SJSA1 (cell line): ENCODE results near the gene CACNA1A. TPM values are rescaled to one million over a fixed set of nuclear protein-coding genes. Genes with fewer than 3 reads are reported as not detected.

Experiments used
- DNase-seq, 2 experiments: peaks; one replicate each; pipeline ENCODE4 v3.0.0-alpha.2; 2015 to 2020; ENCODE audit warnings: low spot score in 2 of 2, low read depth in 1 of 2
- H3K27ac ChIP-seq: fragments of 250-450 bp; sonication (Bioruptor Pico); 2 replicates; pipeline ENCODE4 v1.5.1; 2020; ENCODE audit warnings: mild to moderate bottlenecking, moderate library complexity
- H3K27me3 ChIP-seq: fragments of 250-450 bp; sonication (Bioruptor Pico); replicated peaks from 2 replicates; pipeline ENCODE4 v1.5.1; 2020; ENCODE audit warnings: mild to moderate bottlenecking, moderate library complexity
- H3K36me3 ChIP-seq: fragments of 250-450 bp; sonication (Bioruptor Pico); 2 replicates; pipeline ENCODE4 v1.5.1; 2020; ENCODE audit warnings: mild to moderate bottlenecking
- H3K4me1 ChIP-seq: fragments of 250-450 bp; sonication (Bioruptor Pico); replicated peaks from 2 replicates; pipeline ENCODE4 v1.6.1; 2021; ENCODE audit warnings: mild to moderate bottlenecking
- H3K4me3 ChIP-seq: fragments of 250-450 bp; sonication (Bioruptor Pico); 2 replicates; pipeline ENCODE4 v1.5.1; 2020; ENCODE audit warnings: mild to moderate bottlenecking
- H3K9me3 ChIP-seq: fragments of 250-450 bp; sonication (Bioruptor Pico); replicated peaks from 2 replicates; pipeline ENCODE4 v1.5.1; 2020; ENCODE audit warnings: mild to moderate bottlenecking
- total RNA-seq: library from RNA; depleted of rRNA; stranded (reverse); fragments of >200 nt; shearing (Covaris generic); gene quantifications from 2 replicates; pipeline ENCODE4 v1.2.3, GENCODE V29; 2014

CACNA1A gene
- total RNA-seq, 1 experiment from 2014 or later, result not detected

DNA sequence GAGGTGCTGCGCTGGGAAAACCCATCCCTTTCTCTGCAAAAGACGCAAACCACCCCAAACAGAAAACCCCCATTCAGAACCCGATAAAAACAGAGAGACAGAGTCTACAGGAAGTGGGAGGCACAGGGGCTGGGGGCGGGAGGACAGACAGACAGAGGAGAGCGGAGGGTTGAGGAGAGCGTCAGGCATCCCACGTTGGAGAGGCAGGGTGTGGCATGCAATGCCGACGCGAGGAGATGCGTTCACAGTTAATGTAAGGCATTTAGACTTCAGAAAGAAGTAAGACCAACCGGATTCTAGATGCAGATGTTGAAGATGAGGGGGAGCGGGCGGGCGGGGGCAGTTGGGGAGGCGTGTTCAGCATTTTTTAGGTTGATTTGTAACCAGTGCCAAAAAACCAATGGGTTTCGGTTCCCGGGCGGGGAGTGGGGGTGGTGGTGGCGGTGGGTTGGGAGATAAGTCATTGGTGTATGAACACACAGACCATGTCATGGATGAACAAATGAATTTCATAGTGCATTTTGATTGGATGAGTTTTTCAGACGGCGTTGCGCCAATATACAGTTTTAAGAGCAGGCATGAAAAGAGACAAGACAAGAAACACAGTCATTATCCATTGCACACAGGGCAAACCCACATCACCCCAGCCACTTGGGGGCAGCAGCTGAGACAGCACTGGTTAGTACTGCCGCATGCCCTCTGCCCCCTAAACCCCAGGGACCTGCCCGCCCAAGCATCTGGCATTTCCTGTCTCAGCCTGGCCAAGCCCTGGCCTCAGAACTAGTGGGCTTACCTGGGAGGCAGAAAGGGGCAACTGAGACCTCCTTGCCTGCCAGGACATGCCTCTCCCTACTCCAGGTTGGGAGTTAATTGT lies 264.8 kb downstream of the CACNA1A start:
- no peak overlapping the region for H3K4me3 ChIP-seq
- no peaks in the 10 kb centered on the region for H3K36me3 ChIP-seq
- no peaks in the 10 kb centered on the region for H3K27me3 ChIP-seq
- H3K4me1 ChIP-seq, result no peaks in the 10 kb centered on the region
- DNase-seq, result no peak
- no peak overlapping the region for H3K27ac ChIP-seq
- no peaks in the 10 kb centered on the region for H3K9me3 ChIP-seq

DNA sequence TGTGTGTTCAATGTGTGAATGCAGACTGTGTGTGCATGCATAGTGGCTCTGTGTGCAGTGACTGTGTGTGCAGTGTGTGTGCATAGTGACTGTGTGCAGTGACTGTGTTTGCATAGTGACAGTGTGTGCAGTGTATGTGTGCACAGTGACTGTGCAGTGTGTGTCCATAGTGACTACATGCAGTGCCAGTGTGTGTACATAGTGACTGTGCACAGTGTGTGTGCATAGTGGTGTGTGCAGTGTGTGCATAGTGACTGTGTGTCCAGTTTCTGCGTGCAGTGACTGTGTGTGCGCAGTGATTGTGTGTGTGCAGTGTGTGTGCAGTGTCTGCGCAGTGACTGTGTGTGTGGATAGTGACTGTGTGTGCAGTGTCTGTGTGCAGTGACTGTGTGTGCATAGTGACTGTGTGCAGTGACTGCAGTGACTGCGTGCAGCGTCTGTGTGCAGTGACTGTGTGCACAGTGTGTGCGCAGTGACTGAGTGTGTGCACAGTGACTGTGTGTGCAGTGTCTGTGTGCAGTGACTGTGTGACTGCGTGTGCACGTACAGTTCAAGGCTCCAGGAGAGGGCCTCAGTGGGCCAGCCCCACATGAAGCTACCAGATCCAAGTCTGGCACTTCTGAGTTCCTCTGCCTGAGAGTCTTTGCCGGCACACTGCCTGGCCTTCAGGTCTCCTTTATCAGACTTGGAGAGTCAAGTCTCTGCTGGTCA lies 265.8 kb downstream of the CACNA1A start:
- H3K4me1 ChIP-seq, result no peaks in the 10 kb centered on the region
- DNase-seq, result no peak
- no peaks in the 10 kb centered on the region for H3K9me3 ChIP-seq
- no peak overlapping the region for H3K4me3 ChIP-seq
- no peaks in the 10 kb centered on the region for H3K27me3 ChIP-seq
- H3K36me3 ChIP-seq, result no peaks in the 10 kb centered on the region
- no peak overlapping the region for H3K27ac ChIP-seq

DNA sequence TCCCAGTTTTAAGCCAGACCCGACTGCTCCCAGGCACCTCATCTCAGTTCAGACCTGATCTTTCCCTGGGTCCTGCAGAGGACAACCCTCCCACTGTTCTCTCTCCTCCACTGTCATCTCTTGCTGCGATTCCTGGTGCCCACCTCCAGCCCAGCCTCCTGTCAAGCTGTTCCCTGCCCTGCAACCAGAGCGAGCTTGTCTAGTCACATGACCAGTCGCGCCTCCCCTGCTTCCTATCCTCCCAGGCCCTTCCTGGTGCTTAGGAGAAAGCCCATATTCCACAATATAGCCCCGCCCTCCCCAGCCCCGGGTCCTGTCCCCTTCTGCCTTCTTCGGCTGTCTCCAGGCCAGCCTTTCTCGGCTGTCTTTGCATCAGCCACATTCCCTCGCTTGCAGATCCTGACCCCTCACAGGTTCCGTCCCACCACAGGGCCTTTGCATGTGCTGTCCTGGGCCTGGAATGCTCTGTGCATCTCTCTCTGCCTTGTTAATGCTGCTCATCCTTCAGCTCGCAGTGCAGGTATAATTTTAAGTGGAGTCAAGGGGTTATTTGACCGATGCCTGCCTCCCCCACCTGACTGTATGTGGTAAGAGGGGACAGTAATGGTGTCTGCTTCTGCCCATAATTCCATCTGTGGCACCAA lies 267.3 kb downstream of the CACNA1A start:
- no peak for DNase-seq
- Histone ChIP-seq H3K9me3 (no peaks in the 10 kb centered on the region), H3K27ac (no peak overlapping the region), H3K27me3 (no peaks in the 10 kb centered on the region), H3K4me3 (no peak overlapping the region), H3K4me1 (0 out of 2 replicates have a peak, but pooled peaks cover 4% of the 10 kb centered on the region), H3K36me3 (no peaks in the 10 kb centered on the region)

DNA sequence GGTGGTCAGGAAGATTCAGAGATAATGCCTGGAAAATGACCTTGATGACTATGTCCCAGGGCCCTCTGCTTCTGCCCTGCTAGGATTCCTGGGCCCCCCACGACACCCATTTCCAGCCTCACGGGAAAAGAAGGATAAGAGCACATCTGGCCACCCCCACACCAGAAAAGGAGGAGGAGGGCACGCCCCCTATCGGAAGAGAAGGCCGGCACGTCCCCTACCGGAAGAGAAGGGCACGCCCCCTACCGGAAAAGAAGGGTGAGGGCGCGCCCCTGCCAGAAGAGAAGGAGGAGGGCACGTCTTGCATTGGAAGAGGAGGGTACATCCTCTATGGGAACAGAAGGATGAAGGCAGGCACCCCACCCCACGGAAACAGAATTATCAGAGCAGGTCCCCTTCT lies 271.8 kb downstream of the CACNA1A start:
- H3K4me1 ChIP-seq, result 0 out of 2 replicates have a peak, but pooled peaks cover 4% of the 10 kb centered on the region
- H3K36me3 ChIP-seq, result no peaks in the 10 kb centered on the region
- DNase-seq, result peak; percentile 52 to 74
- H3K27ac ChIP-seq, result no peak overlapping the region
- no peaks in the 10 kb centered on the region for H3K9me3 ChIP-seq
- no peak overlapping the region for H3K4me3 ChIP-seq
- no peaks in the 10 kb centered on the region for H3K27me3 ChIP-seq

DNA sequence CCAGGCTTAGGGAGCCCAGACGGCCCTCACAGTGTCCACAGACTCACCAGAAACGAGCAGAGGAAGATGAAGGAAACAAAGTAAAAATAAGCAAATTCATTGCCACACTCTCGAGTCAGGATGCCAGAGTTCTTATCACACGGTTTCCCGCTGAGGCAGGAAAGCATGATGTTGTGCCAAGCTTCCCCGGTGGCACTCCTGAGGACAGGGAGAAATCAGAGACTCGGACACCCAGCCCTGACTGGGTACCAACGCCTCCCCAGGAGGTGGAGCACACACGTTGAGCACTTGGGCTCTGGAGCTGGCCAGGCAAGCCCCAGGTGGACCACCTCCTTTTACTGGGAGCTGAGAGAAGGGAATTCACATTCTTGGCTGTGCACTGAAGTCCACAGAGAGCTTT lies 274.6 kb downstream of the CACNA1A start:
- Histone ChIP-seq H3K27me3 (peaks cover 8% of the 10 kb centered on the region), H3K4me3 (no peak overlapping the region), H3K36me3 (no peaks in the 10 kb centered on the region), H3K27ac (no peak overlapping the region), H3K4me1 (0 out of 2 replicates have a peak, but pooled peaks cover 4% of the 10 kb centered on the region), H3K9me3 (no peaks in the 10 kb centered on the region)
- no peak for DNase-seq

DNA sequence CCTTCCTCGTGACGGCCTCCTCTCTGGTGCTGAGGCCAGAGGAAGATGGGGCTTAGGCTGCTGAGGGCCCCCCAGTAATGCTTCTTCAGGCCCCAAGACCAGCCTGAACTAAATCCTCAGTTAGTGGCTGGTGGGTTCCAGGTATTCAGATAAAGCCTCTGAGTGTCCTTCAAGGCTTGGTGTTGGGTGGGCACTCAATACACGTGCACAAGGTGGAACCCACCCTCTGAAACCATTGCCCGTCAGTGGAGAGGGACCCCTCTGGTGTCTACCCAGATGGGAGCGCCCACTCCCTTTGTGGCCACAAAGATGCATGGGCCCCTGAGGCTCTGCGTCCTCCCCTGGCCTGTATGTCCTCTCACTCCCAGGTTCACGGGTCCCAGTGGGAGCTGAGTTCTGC lies 277.0 kb downstream of the CACNA1A start:
- Histone ChIP-seq H3K4me3 (no peak overlapping the region), H3K27ac (no peak overlapping the region), H3K27me3 (peaks cover 18% of the 10 kb centered on the region), H3K36me3 (no peaks in the 10 kb centered on the region), H3K9me3 (no peaks in the 10 kb centered on the region), H3K4me1 (no peaks in the 10 kb centered on the region)
- DNase-seq, result no peak

DNA sequence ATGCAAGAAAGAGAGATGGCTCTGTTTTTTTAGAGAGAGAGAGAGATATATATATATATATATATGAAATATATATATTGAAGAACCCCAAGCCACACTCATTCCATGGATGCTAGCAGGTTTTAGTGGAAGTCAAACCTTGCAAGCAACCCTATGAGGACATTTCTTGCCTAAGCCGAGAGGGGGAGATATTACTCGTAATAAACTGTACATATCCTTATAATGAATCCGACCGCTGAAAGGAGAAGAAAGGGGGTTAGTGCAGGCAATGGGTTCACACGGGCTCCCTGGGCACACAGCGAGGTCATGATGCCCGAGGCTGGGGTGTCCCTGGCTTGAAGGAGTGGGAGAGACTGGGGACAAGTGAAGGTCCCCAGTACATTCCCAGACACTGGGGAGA lies 277.7 kb downstream of the CACNA1A start:
- H3K9me3 ChIP-seq, result no peaks in the 10 kb centered on the region
- H3K27me3 ChIP-seq, result peaks cover 18% of the 10 kb centered on the region
- no peaks in the 10 kb centered on the region for H3K36me3 ChIP-seq
- H3K4me1 ChIP-seq, result no peaks in the 10 kb centered on the region
- no peak overlapping the region for H3K27ac ChIP-seq
- no peak overlapping the region for H3K4me3 ChIP-seq
- no peak for DNase-seq

DNA sequence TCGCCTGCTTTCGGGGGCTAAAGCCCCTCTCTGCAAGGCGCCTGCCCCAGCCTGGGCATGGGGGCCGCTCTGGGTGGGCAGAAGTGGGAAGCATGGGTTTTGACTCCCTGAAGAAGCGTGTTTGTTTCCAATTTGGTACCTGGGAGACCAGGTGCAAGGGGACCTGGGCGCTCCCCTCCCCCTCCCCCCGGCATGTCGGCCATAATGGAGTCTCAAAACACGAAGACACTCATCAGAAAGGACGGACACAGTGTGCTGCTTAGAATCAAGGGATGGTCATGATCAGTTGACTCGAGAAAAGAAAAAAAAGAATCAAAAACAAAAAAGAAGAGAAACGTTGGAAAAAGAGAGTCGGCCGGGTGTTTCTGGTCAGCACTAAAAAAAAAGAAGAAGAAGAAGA lies 279.3 kb downstream of the CACNA1A start:
- Histone ChIP-seq H3K9me3 (no peaks in the 10 kb centered on the region), H3K36me3 (no peaks in the 10 kb centered on the region), H3K27ac (no peak overlapping the region), H3K27me3 (peaks cover 18% of the 10 kb centered on the region), H3K4me1 (no peaks in the 10 kb centered on the region), H3K4me3 (no peak overlapping the region)
- DNase-seq, result no peak

DNA sequence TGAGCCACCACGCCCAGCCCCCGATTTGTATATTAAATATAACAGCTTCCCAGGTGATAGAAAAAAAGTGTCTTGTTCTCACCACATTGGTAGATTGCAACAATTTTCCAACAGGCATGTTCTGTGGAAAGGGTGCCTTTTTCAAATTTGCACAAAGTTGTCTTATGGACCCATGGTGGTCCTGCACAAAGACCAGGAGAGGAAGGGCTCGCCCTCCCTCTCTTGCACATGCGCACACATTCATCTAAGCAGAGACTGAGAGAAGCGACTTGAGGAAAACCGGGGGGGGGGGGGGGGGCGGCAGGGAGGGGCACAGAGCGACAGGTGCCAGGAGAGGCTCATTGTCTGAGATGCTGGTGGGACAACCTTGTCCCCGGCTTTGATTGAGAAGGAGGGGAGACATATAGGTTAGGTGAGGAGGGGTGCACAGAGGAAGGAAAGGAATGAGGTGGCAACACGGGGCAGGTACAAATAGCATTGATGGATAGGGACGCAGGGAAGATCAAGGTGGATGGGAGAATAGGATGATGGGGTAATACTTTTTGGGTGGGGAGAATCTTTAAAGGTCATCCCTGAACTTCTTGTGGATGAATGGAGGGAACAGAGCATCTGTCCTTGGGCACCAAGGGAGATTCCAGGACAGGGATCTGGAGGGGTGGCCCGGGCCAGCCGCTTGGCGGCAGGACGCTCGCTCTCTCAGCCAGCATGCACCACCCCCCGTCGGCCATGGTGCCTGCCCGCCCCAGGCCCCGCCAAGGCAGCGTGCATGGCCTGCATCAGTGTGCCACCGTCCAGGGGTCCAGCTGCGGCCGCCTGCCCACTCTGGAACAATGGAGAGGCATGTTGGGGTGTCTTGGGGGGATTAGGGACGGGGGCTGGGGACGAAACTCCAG lies 280.1 kb downstream of the CACNA1A start:
- Histone ChIP-seq H3K36me3 (no peaks in the 10 kb centered on the region), H3K4me1 (no peaks in the 10 kb centered on the region), H3K27ac (no peak overlapping the region), H3K4me3 (no peak overlapping the region), H3K9me3 (no peaks in the 10 kb centered on the region), H3K27me3 (peaks cover 18% of the 10 kb centered on the region)
- DNase-seq, result no peak

DNA sequence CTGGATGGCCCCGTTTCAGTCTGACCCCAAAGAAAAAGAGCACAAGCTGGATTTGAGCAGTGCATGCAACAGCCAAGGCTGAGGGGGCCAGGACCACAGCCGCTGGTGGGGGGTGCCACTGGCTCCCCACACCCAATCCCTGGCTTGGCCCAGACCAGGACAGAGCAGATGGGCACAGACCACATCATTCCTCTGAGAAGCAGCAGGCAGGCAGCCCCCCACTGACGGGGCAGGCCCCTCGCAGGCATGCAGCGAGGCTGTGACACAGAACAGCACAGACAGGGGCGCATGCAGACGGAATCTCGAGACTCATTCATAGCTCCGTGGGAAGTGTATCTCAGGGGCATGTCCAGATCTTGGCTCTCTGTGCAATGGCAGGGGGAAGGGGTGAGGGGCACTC lies 281.2 kb downstream of the CACNA1A start:
- Histone ChIP-seq H3K4me1 (no peaks in the 10 kb centered on the region), H3K27ac (no peak overlapping the region), H3K36me3 (no peaks in the 10 kb centered on the region), H3K9me3 (no peaks in the 10 kb centered on the region), H3K27me3 (peaks cover 18% of the 10 kb centered on the region), H3K4me3 (no peak overlapping the region)
- DNase-seq, result no peak

DNA sequence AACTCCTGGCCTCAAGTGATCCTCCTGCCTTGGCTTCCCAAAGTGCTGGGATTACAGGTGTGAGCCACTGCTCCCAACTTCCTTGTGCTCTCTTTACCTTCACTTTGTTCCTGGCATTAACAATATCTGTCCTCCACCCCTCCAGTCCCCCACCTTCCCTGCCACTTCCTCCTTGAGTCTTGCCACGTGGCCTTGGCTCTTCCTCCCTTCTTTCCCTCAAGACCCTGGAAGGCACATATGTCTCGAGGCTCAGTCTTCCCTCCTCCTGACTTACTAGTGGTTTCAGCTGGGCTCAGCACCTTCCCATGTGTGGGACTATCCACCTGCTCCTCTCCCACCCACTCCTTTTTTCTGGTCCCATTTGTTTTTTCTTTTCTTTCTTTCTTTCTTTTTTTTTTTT lies 285.4 kb downstream of the CACNA1A start:
- Histone ChIP-seq H3K4me3 (no peak overlapping the region), H3K4me1 (no peaks in the 10 kb centered on the region), H3K36me3 (no peaks in the 10 kb centered on the region), H3K27me3 (peaks cover 6% of the 10 kb centered on the region; the same call in 1 of the 2 replicates), H3K27ac (no peak overlapping the region), H3K9me3 (no peaks in the 10 kb centered on the region)
- DNase-seq, result no peak

DNA sequence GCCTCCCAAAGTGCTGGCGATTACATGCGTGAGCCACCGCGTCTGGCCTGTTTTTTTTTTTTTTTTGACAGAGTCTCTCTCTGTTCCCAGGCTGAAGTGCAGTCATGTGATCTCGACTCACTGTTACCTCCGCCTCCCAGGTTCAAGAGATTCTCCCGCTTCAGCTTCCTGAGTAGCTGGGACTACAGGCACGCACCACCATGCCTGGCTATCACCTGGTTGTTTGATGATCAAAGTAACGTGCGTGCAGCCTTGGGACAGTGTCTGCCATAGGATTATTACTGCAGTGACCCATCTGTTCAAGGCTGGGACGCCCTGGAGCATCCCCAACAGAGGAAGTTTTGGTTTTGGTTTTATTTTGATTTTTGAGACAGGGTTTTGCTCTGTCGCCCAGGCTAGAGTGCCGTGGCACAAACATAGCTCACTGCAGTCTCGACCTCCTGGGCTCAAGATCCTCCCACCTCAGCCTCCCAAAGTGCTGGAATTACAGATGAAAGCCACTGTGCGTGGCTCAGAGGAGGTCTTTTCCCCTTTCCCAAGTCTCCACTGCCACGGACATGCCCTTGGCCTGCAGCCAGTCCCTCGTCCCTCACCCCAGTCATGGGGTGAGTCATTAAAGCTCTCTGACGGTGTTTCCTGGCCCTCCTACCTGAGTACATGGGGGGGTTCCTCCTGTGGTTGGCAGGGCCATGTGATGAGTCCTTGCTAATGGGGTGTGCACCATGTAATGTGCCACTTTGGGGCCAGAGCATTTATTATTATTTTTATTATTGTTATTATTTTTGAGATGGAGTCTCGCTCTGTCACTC lies 290.5 kb downstream of the CACNA1A start:
- Histone ChIP-seq H3K4me3 (no peak overlapping the region), H3K27ac (no peak overlapping the region)

More for the DNA sequence above, 290.5 kb downstream of the CACNA1A start:
- Histone ChIP-seq H3K9me3 (no peaks in the 10 kb centered on the region), H3K4me1 (no peaks in the 10 kb centered on the region), H3K27me3 (no peaks in the 10 kb centered on the region), H3K36me3 (no peaks in the 10 kb centered on the region)
- DNase-seq, result no peak
